WTC11 (cell line): ENCODE data around the gene CIDEB. TPM values are rescaled to one million over a fixed set of nuclear protein-coding genes. Genes with fewer than 3 reads are reported as not detected.

Source experiments
- ATAC-seq: fragments of 200-7000 bp; cut with Tn5 transposase; 2 replicates; pipeline ENCODE4 v1.10.0; 2021; ENCODE audit warnings: mild to moderate bottlenecking, moderate library complexity
- CTCF ChIA-PET: fragments of 300-600 bp; sonication (Branson Sonifier 250); formaldehyde crosslinking; loops from one replicate; lab custom pipeline; 2021; ENCODE audit warnings: antibody characterized with exemption; lab: Charles Lee
- POLR2A ChIA-PET: fragments of 350-600 bp; sonication (Branson Sonifier 250); formaldehyde crosslinking; loops from one replicate; lab custom pipeline; 2021; ENCODE audit warnings: antibody characterized with exemption; lab: Charles Lee
- DNase-seq: peaks from one replicate; pipeline ENCODE4 v3.0.0; 2021; ENCODE audit warnings: low spot score
- H3K27ac Mint-ChIP-seq: 2 replicates; pipeline ENCODE4 v1.8.0; 2021; ENCODE audit warnings: mixed read lengths
- H3K27me3 Mint-ChIP-seq: 2 replicates; pipeline ENCODE4 v1.8.0; 2021; ENCODE audit warnings: low read depth, mild to moderate bottlenecking, moderate library complexity, mixed read lengths
- H3K36me3 Mint-ChIP-seq: 2 replicates; pipeline ENCODE4 v1.8.0; 2021; ENCODE audit warnings: mixed read lengths
- H3K4me1 Mint-ChIP-seq: 2 replicates; pipeline ENCODE4 v1.8.0; 2022; ENCODE audit warnings: mixed read lengths
- H3K4me3 Mint-ChIP-seq: 2 replicates; pipeline ENCODE4 v1.8.0; 2021; ENCODE audit warnings: mild to moderate bottlenecking, moderate library complexity, mixed read lengths
- H3K9me3 Mint-ChIP-seq: 2 replicates; pipeline ENCODE4 v1.8.0; 2021; ENCODE audit warnings: mixed read lengths
- AR ChIP-seq: fragments of 250-450 bp; sonication (Bioruptor Pico); IDR thresholded peaks from 2 replicates; pipeline ENCODE4 v1.9.0; 2021; ENCODE audit warnings: mild to moderate bottlenecking
- CREM ChIP-seq: sonication (generic); formaldehyde crosslinking; IDR thresholded peaks from 2 replicates; pipeline ENCODE4 v1.8.1; 2022; ENCODE audit warnings: mild to moderate bottlenecking, missing genetic modification reagents, moderate library complexity
- CTCF ChIP-seq: fragments of 200-600 bp; IDR thresholded peaks from 2 replicates; pipeline ENCODE4 v1.8.0; 2022; ENCODE audit warnings: antibody characterized with exemption
- E2F4 ChIP-seq: sonication (generic); formaldehyde crosslinking; IDR thresholded peaks from 2 replicates; pipeline ENCODE4 v1.8.1; 2022; ENCODE audit warnings: low read depth, mild to moderate bottlenecking, moderate library complexity, missing genetic modification reagents, borderline replicate concordance
- EMX1 ChIP-seq: fragments of 250-450 bp; sonication (Bioruptor Pico); IDR thresholded peaks from 2 replicates; pipeline ENCODE4 v1.8.0; 2021; ENCODE audit warnings: mild to moderate bottlenecking
- ETV6 ChIP-seq: sonication (generic); formaldehyde crosslinking; IDR thresholded peaks from 2 replicates; pipeline ENCODE4 v1.8.1; 2022; ENCODE audit warnings: mild to moderate bottlenecking, missing genetic modification reagents
- GRHL2 ChIP-seq: fragments of 250-450 bp; sonication (Bioruptor Pico); IDR thresholded peaks from 2 replicates; pipeline ENCODE4 v1.8.0; 2022; ENCODE audit warnings: mild to moderate bottlenecking, moderate library complexity; ENCODE audit not compliant: insufficient replicate concordance, severe bottlenecking
- HMGA2 ChIP-seq: fragments of 250-450 bp; sonication (Bioruptor Pico); IDR thresholded peaks from 2 replicates; pipeline ENCODE4 v1.4.0; 2021; ENCODE audit warnings: mild to moderate bottlenecking, moderate library complexity
- IRF2 ChIP-seq: sonication (generic); formaldehyde crosslinking; IDR thresholded peaks from 2 replicates; pipeline ENCODE4 v1.8.0; 2022; ENCODE audit warnings: low read depth, missing genetic modification reagents, borderline replicate concordance
- NFATC4 ChIP-seq: fragments of 250-450 bp; sonication (Bioruptor Pico); IDR thresholded peaks from 2 replicates; pipeline ENCODE4 v1.9.0; 2021; ENCODE audit warnings: mild to moderate bottlenecking
- NFYB ChIP-seq: sonication (generic); formaldehyde crosslinking; conservative IDR thresholded peaks from 2 replicates; pipeline ENCODE4 v1.8.0; 2022; ENCODE audit warnings: low read depth, missing genetic modification reagents
- OVOL2 ChIP-seq: fragments of 250-450 bp; sonication (Bioruptor Pico); IDR thresholded peaks from 2 replicates; pipeline ENCODE4 v1.9.0; 2021; ENCODE audit warnings: mild to moderate bottlenecking, borderline replicate concordance
- PRDM15 ChIP-seq: sonication (generic); formaldehyde crosslinking; IDR thresholded peaks from 2 replicates; pipeline ENCODE4 v1.8.0; 2022; ENCODE audit warnings: missing genetic modification reagents
- RELA ChIP-seq: sonication (generic); formaldehyde crosslinking; IDR thresholded peaks from 2 replicates; pipeline ENCODE4 v1.8.1; 2022; ENCODE audit warnings: missing genetic modification reagents, mild to moderate bottlenecking, borderline replicate concordance
- SOX15 ChIP-seq: fragments of 250-450 bp; sonication (Bioruptor Pico); IDR thresholded peaks from 2 replicates; pipeline ENCODE4 v1.9.0; 2021; ENCODE audit warnings: mild to moderate bottlenecking
- SP1 ChIP-seq: sonication (generic); formaldehyde crosslinking; conservative IDR thresholded peaks from 2 replicates; pipeline ENCODE4 v1.8.1; 2022; ENCODE audit warnings: missing genetic modification reagents
- STAT6 ChIP-seq: sonication (generic); formaldehyde crosslinking; conservative IDR thresholded peaks from 2 replicates; pipeline ENCODE4 v1.8.1; 2023; ENCODE audit warnings: mild to moderate bottlenecking, low read depth, missing genetic modification reagents, moderate library complexity
- TEAD4 ChIP-seq: sonication (generic); formaldehyde crosslinking; IDR thresholded peaks from 2 replicates; pipeline ENCODE4 v1.8.0; 2022; ENCODE audit warnings: mild to moderate bottlenecking, missing genetic modification reagents
- ZNF138 ChIP-seq: sonication (generic); formaldehyde crosslinking; conservative IDR thresholded peaks from 2 replicates; pipeline ENCODE4 v1.8.1; 2022; ENCODE audit warnings: mild to moderate bottlenecking, moderate library complexity, missing genetic modification reagents
- ZNF263 ChIP-seq: sonication (generic); formaldehyde crosslinking; IDR thresholded peaks from 2 replicates; pipeline ENCODE4 v1.8.1; 2022; ENCODE audit warnings: low read depth, mild to moderate bottlenecking, moderate library complexity, missing genetic modification reagents
- ZNF512 ChIP-seq: sonication (generic); formaldehyde crosslinking; IDR thresholded peaks from 2 replicates; pipeline ENCODE4 v1.8.1; 2022; ENCODE audit warnings: missing genetic modification reagents, borderline replicate concordance
- total RNA-seq: library from RNA; stranded (reverse); gene quantifications from 3 replicates; pipeline ENCODE4 v1.2.3, GENCODE V29; 2021

Gene CIDEB
- total RNA-seq, 1 experiment from 2014 or later: 4.7 TPM

GRCh38 chr14:24269368-24269767 is 38.4 kb downstream of the CIDEB start (continued):
- no peak for TF ChIP-seq CTCF
- no peak for TF ChIP-seq ZNF512 (CRISPR knock-in tag)

- Mint-ChIP-seq H3K4me1 (peaks cover 10% of the 10 kb centered on the region), H3K27ac (no peak overlapping the region), H3K36me3 (peaks cover 4% of the 10 kb centered on the region; the same call in 1 of the 2 replicates), H3K27me3 (no peaks in the 10 kb centered on the region), H3K9me3 (no peaks in the 10 kb centered on the region), H3K4me3 (no peak overlapping the region)
- TF ChIP-seq ZNF138 (CRISPR knock-in tag) (no peak), AR (CRISPR knock-in tag) (no peak), OVOL2 (CRISPR knock-in tag) (no peak), NFATC4 (no peak), RELA (no peak), IRF2 (CRISPR knock-in tag) (no peak), EMX1 (CRISPR knock-in tag) (no peak), SP1 (CRISPR knock-in tag) (no peak), E2F4 (CRISPR knock-in tag) (no peak), HMGA2 (CRISPR knock-in tag) (no peak)
- POLR2A ChIA-PET: no interaction called here
- DNase-seq (no peak), ATAC-seq (no peak)
- CTCF ChIA-PET: interaction anchor here (0.6 to 5.8 kb wide), 2 partner anchors 40 to 131 kb away, joined by 4 to 30 read pairs; partner anchors contain the start of genes CIDEB and NYNRIN
These were observed 39.6 kb downstream of the CIDEB start for GRCh38 chr14:24268225-24268624.

GRCh38 chr14:24267516-24267915 is 40.3 kb downstream of the CIDEB start:
- H3K4me1 Mint-ChIP-seq: peaks cover 9% of the 10 kb centered on the region
- TF ChIP-seq STAT6 (CRISPR knock-in tag) (no peak), OVOL2 (CRISPR knock-in tag) (no peak), ETV6 (CRISPR knock-in tag) (no peak), PRDM15 (CRISPR knock-in tag) (no peak), TEAD4 (CRISPR knock-in tag) (no peak), NFYB (no peak), GRHL2 (CRISPR knock-in tag) (no peak), CREM (CRISPR knock-in tag) (no peak), SOX15 (no peak), ZNF263 (CRISPR knock-in tag) (no peak)
- TF ChIP-seq, all 79 proteins: peak for 0
- Mint-ChIP-seq H3K9me3 (no peaks in the 10 kb centered on the region), H3K27ac (no peak overlapping the region), H3K36me3 (peaks cover 4% of the 10 kb centered on the region; the same call in 1 of the 2 replicates), H3K4me3 (no peak overlapping the region), H3K27me3 (no peaks in the 10 kb centered on the region)
- DNase-seq (no peak), ATAC-seq (no peak)
- ChIA-PET CTCF (interaction anchor here (0.6 to 5.8 kb wide), 3 partner anchors 25 to 131 kb away, joined by 4 to 30 read pairs (median 12); partner anchors contain the start of genes CIDEB, NYNRIN and TINF2), POLR2A (no interaction called here)
